Neural progenitor cell (in vitro differentiated cells): ENCODE measurements around the gene ARID4A. TPM values are rescaled to one million over a fixed set of nuclear protein-coding genes. Genes with fewer than 3 reads are reported as not detected.

Source experiments
- DNase-seq: peaks from one replicate; pipeline ENCODE4 v3.0.0-alpha.2; 2016; ENCODE audit warnings: low spot score
- H2AFZ ChIP-seq: fragments of 200-600 bp; sonication (generic); replicated peaks from 2 replicates; pipeline ENCODE4 v1.6.1; 2016; ENCODE audit warnings: antibody characterized with exemption
- H3F3A ChIP-seq: fragments of 200-600 bp; sonication (generic); 2 replicates; pipeline ENCODE4 v1.6.1; 2016; ENCODE audit warnings: antibody characterized with exemption, low read depth
- H3K27ac ChIP-seq: fragments of 200-600 bp; sonication (generic); 2 replicates; pipeline ENCODE4 v1.5.1; 2016; ENCODE audit warnings: mild to moderate bottlenecking
- H3K27me3 ChIP-seq: fragments of 200-600 bp; sonication (generic); 2 replicates; pipeline ENCODE4 v1.6.1; 2016; ENCODE audit warnings: mild to moderate bottlenecking, moderate library complexity
- H3K36me3 ChIP-seq: fragments of 200-600 bp; sonication (generic); 2 replicates; pipeline ENCODE4 v1.5.1; 2016
- H3K4me1 ChIP-seq: fragments of 200-600 bp; sonication (generic); 2 replicates; pipeline ENCODE4 v1.6.1; 2016; ENCODE audit warnings: mixed run types
- H3K4me2 ChIP-seq: fragments of 200-600 bp; sonication (generic); 2 replicates; pipeline ENCODE4 v1.6.1; 2016
- H3K4me3 ChIP-seq: fragments of 200-600 bp; sonication (generic); 2 replicates; pipeline ENCODE4 v1.5.1; 2016
- H3K79me2 ChIP-seq: fragments of 200-600 bp; sonication (generic); 2 replicates; pipeline ENCODE4 v1.6.1; 2016; ENCODE audit warnings: low read depth
- H3K9ac ChIP-seq: fragments of 200-600 bp; sonication (generic); 2 replicates; pipeline ENCODE4 v1.6.1; 2016
- H3K9me3 ChIP-seq: fragments of 200-600 bp; sonication (generic); 2 replicates; pipeline ENCODE4 v1.5.1; 2016; ENCODE audit warnings: low read depth
- H4K20me1 ChIP-seq: fragments of 200-600 bp; sonication (generic); 2 replicates; pipeline ENCODE4 v1.6.1; 2016; ENCODE audit warnings: low read depth
- H3K27ac Mint-ChIP-seq: 3 replicates; pipeline ENCODE4 v1.8.0; 2021; ENCODE audit warnings: mixed read lengths
- H3K27me3 Mint-ChIP-seq: 2 replicates; pipeline ENCODE4 v1.8.0; 2022; ENCODE audit warnings: low read depth, mild to moderate bottlenecking, inconsistent platforms, moderate library complexity, mixed read lengths; ENCODE audit not compliant: insufficient read depth
- H3K36me3 Mint-ChIP-seq: 3 replicates; pipeline ENCODE4 v1.8.0; 2021; ENCODE audit warnings: mixed read lengths
- H3K4me1 Mint-ChIP-seq: 3 replicates; pipeline ENCODE4 v1.8.0; 2021; ENCODE audit warnings: mixed read lengths
- H3K4me3 Mint-ChIP-seq: 3 replicates; pipeline ENCODE4 v1.8.0; 2021; ENCODE audit warnings: mild to moderate bottlenecking, moderate library complexity, mixed read lengths
- H3K9me3 Mint-ChIP-seq: 3 replicates; pipeline ENCODE4 v1.8.0; 2020; ENCODE audit warnings: mixed read lengths
- CTCF ChIP-seq: fragments of 200-600 bp; sonication (generic); IDR thresholded peaks from 2 replicates; pipeline ENCODE4 v1.5.1; 2017; ENCODE audit warnings: antibody characterized with exemption, mild to moderate bottlenecking
- EZH2 ChIP-seq: fragments of 200-600 bp; sonication (generic); IDR thresholded peaks from 2 replicates; pipeline ENCODE4 v1.6.1; 2017; ENCODE audit warnings: antibody characterized with exemption, mild to moderate bottlenecking, moderate library complexity
- EZH2phosphoT487 ChIP-seq: fragments of 200-600 bp; sonication (generic); IDR thresholded peaks from 2 replicates; pipeline ENCODE4 v1.6.1; 2017; ENCODE audit warnings: antibody characterized with exemption
- total RNA-seq: library from RNA; depleted of rRNA; stranded (reverse); fragments of >200 nt; gene quantifications from 2 replicates; pipeline ENCODE4 v1.2.3, GENCODE V29; 2015; ENCODE audit warnings: low replicate concordance

The ARID4A gene
- total RNA-seq, 1 donor from 2014 or later: 24.1 TPM

GRCh38 chr14:58283730-58284129 lies 14.6 kb upstream of the ARID4A start:
- Histone ChIP-seq H3K27ac (no peak overlapping the region), H3K4me3 (no peak overlapping the region), H2AFZ (no peak overlapping the region), H4K20me1 (peaks cover 38% of the 10 kb centered on the region), H3K9ac (no peak overlapping the region), H3K79me2 (peaks cover 99% of the 10 kb centered on the region), H3K27me3 (no peaks in the 10 kb centered on the region), H3K36me3 (peaks cover 7% of the 10 kb centered on the region), H3K9me3 (no peaks in the 10 kb centered on the region), H3K4me2 (no peak overlapping the region), H3F3A (no peaks in the 10 kb centered on the region), H3K4me1 (no peaks in the 10 kb centered on the region)
- Mint-ChIP-seq H3K4me3 (no peak overlapping the region), H3K4me1 (no peaks in the 10 kb centered on the region), H3K27me3 (no peaks in the 10 kb centered on the region), H3K9me3 (no peaks in the 10 kb centered on the region), H3K36me3 (peaks cover 26% of the 10 kb centered on the region), H3K27ac (no peak overlapping the region)
- TF ChIP-seq CTCF: no peak
- TF ChIP-seq EZH2: no peak
- no peak for TF ChIP-seq EZH2phosphoT487
- no peak for DNase-seq

- peaks cover 14% of the 10 kb centered on the region for H3K36me3 ChIP-seq
- Mint-ChIP-seq H3K9me3 (no peaks in the 10 kb centered on the region), H3K27me3 (no peaks in the 10 kb centered on the region), H3K4me1 (no peaks in the 10 kb centered on the region), H3K4me3 (no peak overlapping the region), H3K36me3 (peaks cover 26% of the 10 kb centered on the region), H3K27ac (no peak overlapping the region)
- no peak overlapping the region for H3K4me3 ChIP-seq
- H3K9ac ChIP-seq: no peak overlapping the region
- H3K4me2 ChIP-seq: no peak overlapping the region
- no peaks in the 10 kb centered on the region for H3K4me1 ChIP-seq
- no peak overlapping the region for H3K27ac ChIP-seq
- H3K27me3 ChIP-seq: no peaks in the 10 kb centered on the region
- DNase-seq: no peak
- H2AFZ ChIP-seq: no peak overlapping the region
- TF ChIP-seq EZH2phosphoT487 (no peak), EZH2 (no peak)
- peaks cover 41% of the 10 kb centered on the region for H4K20me1 ChIP-seq
- H3F3A ChIP-seq: no peaks in the 10 kb centered on the region
- H3K9me3 ChIP-seq: no peaks in the 10 kb centered on the region
- H3K79me2 ChIP-seq: peaks cover 99% of the 10 kb centered on the region
Observed at GRCh38 chr14:58285132-58285531, 13.2 kb upstream of the ARID4A start.

- Histone ChIP-seq H2AFZ (no peak overlapping the region), H3K4me3 (no peak overlapping the region), H3K4me2 (no peak overlapping the region), H3K79me2 (peaks cover 100% of the 10 kb centered on the region), H3K27me3 (no peaks in the 10 kb centered on the region), H3K27ac (peak overlapping the region; percentile 63), H3K9me3 (no peaks in the 10 kb centered on the region), H3K4me1 (no peaks in the 10 kb centered on the region), H3K9ac (no peak overlapping the region), H3F3A (no peaks in the 10 kb centered on the region), H3K36me3 (peaks cover 27% of the 10 kb centered on the region), H4K20me1 (peaks cover 37% of the 10 kb centered on the region)
- Mint-ChIP-seq H3K27ac (no peak overlapping the region), H3K4me3 (no peak overlapping the region), H3K9me3 (no peaks in the 10 kb centered on the region), H3K36me3 (peaks cover 33% of the 10 kb centered on the region), H3K4me1 (no peaks in the 10 kb centered on the region), H3K27me3 (no peaks in the 10 kb centered on the region)
- TF ChIP-seq EZH2phosphoT487: no peak
- TF ChIP-seq EZH2: no peak
- TF ChIP-seq CTCF: no peak
- no peak for DNase-seq
Observed at GRCh38 chr14:58287607-58288042, 10.7 kb upstream of the ARID4A start.

GRCh38 chr14:58288106-58288792 lies 10.1 kb upstream of the ARID4A start:
- H3K4me1 ChIP-seq: no peaks in the 10 kb centered on the region
- H4K20me1 ChIP-seq: peaks cover 41% of the 10 kb centered on the region
- no peak overlapping the region for H3K4me2 ChIP-seq
- H3K27me3 Mint-ChIP-seq: no peaks in the 10 kb centered on the region
- DNase-seq: no peak
- no peaks in the 10 kb centered on the region for H3K27me3 ChIP-seq
- H3K36me3 ChIP-seq: peaks cover 26% of the 10 kb centered on the region
- H3K9me3 ChIP-seq: no peaks in the 10 kb centered on the region
- peak overlapping the region; percentile 63 for H3K27ac ChIP-seq
- no peak overlapping the region for H2AFZ ChIP-seq
- H3K9ac ChIP-seq: no peak overlapping the region
- no peaks in the 10 kb centered on the region for H3K4me1 Mint-ChIP-seq
- no peaks in the 10 kb centered on the region for H3F3A ChIP-seq
- H3K79me2 ChIP-seq: peaks cover 100% of the 10 kb centered on the region
- no peak overlapping the region for H3K4me3 Mint-ChIP-seq
- H3K9me3 Mint-ChIP-seq: no peaks in the 10 kb centered on the region
- peaks cover 33% of the 10 kb centered on the region for H3K36me3 Mint-ChIP-seq
- TF ChIP-seq EZH2 (no peak), EZH2phosphoT487 (no peak)
- H3K4me3 ChIP-seq: no peak overlapping the region
- H3K27ac Mint-ChIP-seq: no peak overlapping the region
